Thyroid gland (tissue), 4 donors: ENCODE results near the gene CDC6.

Experiments
- CTCF ChIP-seq, 6 experiments: fragments of 200-600 bp in 3 of 6; fragments of 450-650 bp in 3 of 6; sonication (generic) in 3 of 6; IDR thresholded peaks; one replicate each; pipeline ENCODE4 v1.5.1; 2016 to 2019; ENCODE audit warnings: antibody characterized with exemption in 6 of 6, mild to moderate bottlenecking in 2 of 6, inconsistent platforms in 1 of 6, moderate library complexity in 1 of 6
- POLR2A ChIP-seq, 2 donors: fragments of 450-650 bp; IDR thresholded peaks; one replicate each; pipeline ENCODE4 v1.6.1; 2017; ENCODE audit warnings: antibody characterized with exemption in 2 of 2, mild to moderate bottlenecking in 2 of 2, moderate library complexity in 1 of 2

- no peak for TF ChIP-seq POLR2A (IDR thresholded peaks at IDR 0.05)
- TF ChIP-seq CTCF (IDR thresholded peaks at IDR 0.05): no peak
Measured at GRCh38 chr17:40295488-40296436, 8.1 kb downstream of the CDC6 start.
